HEK293T (cell line): ENCODE measurements around the gene GLYATL2.

Experiments
- CTCF ChIA-PET: fragments of 350-600 bp; formaldehyde crosslinking; extraction: SDS; loops from one replicate; lab custom pipeline; 2021; ENCODE audit warnings: antibody characterized with exemption, inconsistent platforms; lab: Yijun Ruan, JAX
- POLR2A ChIA-PET: fragments of 350-600 bp; formaldehyde crosslinking; extraction: SDS; loops from one replicate; lab custom pipeline; 2020; ENCODE audit warnings: antibody characterized with exemption, inconsistent platforms; lab: Yijun Ruan, JAX
- DNase-seq: peaks from one replicate; pipeline ENCODE4 v3.0.0; 2012; ENCODE audit warnings: mixed read lengths; ENCODE audit errors: extremely low spot score
- ARNT ChIP-seq: fragments of 450-650 bp; IDR thresholded peaks from 2 replicates; pipeline ENCODE4 v1.6.1; 2017; ENCODE audit warnings: mild to moderate bottlenecking
- BHLHE40 ChIP-seq: fragments of 450-650 bp; IDR thresholded peaks from 2 replicates; pipeline ENCODE4 v1.6.1; 2016; ENCODE audit warnings: mild to moderate bottlenecking, moderate library complexity, borderline replicate concordance
- CTBP1 ChIP-seq: fragments of 450-650 bp; IDR thresholded peaks from 2 replicates; pipeline ENCODE4 v1.6.1; 2016; ENCODE audit warnings: borderline replicate concordance
- ELF4 ChIP-seq: fragments of 450-650 bp; IDR thresholded peaks from 2 replicates; pipeline ENCODE4 v1.6.1; 2017; ENCODE audit warnings: antibody characterized with exemption
- FOXA1 ChIP-seq: fragments of 450-650 bp; IDR thresholded peaks from 2 replicates; pipeline ENCODE4 v1.6.1; 2016; ENCODE audit warnings: mild to moderate bottlenecking
- FOXK2 ChIP-seq: fragments of 450-650 bp; IDR thresholded peaks from 2 replicates; pipeline ENCODE4 v1.6.1; 2016; ENCODE audit warnings: mild to moderate bottlenecking
- FOXM1 ChIP-seq: fragments of 450-650 bp; IDR thresholded peaks from 2 replicates; pipeline ENCODE4 v1.6.1; 2017; ENCODE audit warnings: mild to moderate bottlenecking, borderline replicate concordance
- HDGF ChIP-seq: fragments of 450-650 bp; IDR thresholded peaks from 2 replicates; pipeline ENCODE4 v1.6.1; 2017; ENCODE audit warnings: antibody characterized with exemption, borderline replicate concordance
- L3MBTL2 ChIP-seq: fragments of 450-650 bp; conservative IDR thresholded peaks from 2 replicates; pipeline ENCODE4 v1.6.1; 2016; ENCODE audit warnings: mild to moderate bottlenecking
- LEF1 ChIP-seq: fragments of 450-650 bp; IDR thresholded peaks from 2 replicates; pipeline ENCODE4 v1.6.1; 2017; ENCODE audit warnings: mild to moderate bottlenecking, borderline replicate concordance
- NFRKB ChIP-seq: fragments of 450-650 bp; IDR thresholded peaks from 2 replicates; pipeline ENCODE4 v1.6.1; 2016; ENCODE audit warnings: mild to moderate bottlenecking, moderate library complexity
- PKNOX1 ChIP-seq: fragments of 450-650 bp; IDR thresholded peaks from 2 replicates; pipeline ENCODE4 v1.6.1; 2016
- SP1 ChIP-seq: fragments of 450-650 bp; IDR thresholded peaks from 2 replicates; pipeline ENCODE4 v1.6.1; 2017
- SUZ12 ChIP-seq: fragments of 450-650 bp; IDR thresholded peaks from 2 replicates; pipeline ENCODE4 v1.6.1; 2016; ENCODE audit warnings: mild to moderate bottlenecking
- TARDBP ChIP-seq: fragments of 450-650 bp; IDR thresholded peaks from 2 replicates; pipeline ENCODE4 v1.6.1; 2016
- ZNF384 ChIP-seq: fragments of 450-650 bp; IDR thresholded peaks from 2 replicates; pipeline ENCODE4 v1.6.1; 2016

The GLYATL2 gene

DNA sequence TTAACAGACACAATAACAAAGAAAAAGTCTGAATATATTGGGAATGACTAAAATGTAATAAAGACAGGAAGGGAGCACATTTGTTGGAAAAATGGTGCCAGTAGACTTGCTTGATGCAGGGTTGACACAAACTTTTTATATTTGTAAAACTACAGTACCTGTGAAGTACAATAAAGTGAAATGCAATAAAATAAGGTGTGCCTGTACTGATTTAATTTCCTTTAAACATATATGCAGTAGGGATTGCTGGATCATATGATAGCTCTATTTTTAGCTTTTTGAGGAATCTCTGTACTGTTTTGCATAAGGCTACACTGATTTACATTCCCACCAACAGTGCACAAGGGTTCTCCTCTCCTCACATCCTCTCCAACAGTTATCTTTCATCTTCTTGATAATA lies 12.3 kb upstream of the GLYATL2 start:
- CTCF ChIA-PET = no interaction called here
- POLR2A ChIA-PET = no interaction called here
- TF ChIP-seq FOXK2 (no peak), CTBP1 (no peak), FOXM1 (no peak)
- DNase-seq = no peak

- no peak for DNase-seq
- TF ChIP-seq CTBP1 = no peak
- no peak for TF ChIP-seq L3MBTL2
- TF ChIP-seq ZNF384 = no peak
- TF ChIP-seq ARNT = no peak
- TF ChIP-seq HDGF = no peak
- no peak for TF ChIP-seq SUZ12
- no peak for TF ChIP-seq TARDBP
- TF ChIP-seq LEF1 = no peak
- TF ChIP-seq BHLHE40 = no peak
- no peak for TF ChIP-seq NFRKB
- TF ChIP-seq ELF4 = no peak
- no peak for TF ChIP-seq SP1
- TF ChIP-seq FOXA1 = no peak
- TF ChIP-seq FOXK2 = no peak
- TF ChIP-seq FOXM1 = no peak
- no peak for TF ChIP-seq PKNOX1
- ChIA-PET POLR2A (no interaction called here), CTCF (no interaction called here)
Measured at GRCh38 chr11:58845386-58845785, 882 bp upstream of the GLYATL2 start.

DNA sequence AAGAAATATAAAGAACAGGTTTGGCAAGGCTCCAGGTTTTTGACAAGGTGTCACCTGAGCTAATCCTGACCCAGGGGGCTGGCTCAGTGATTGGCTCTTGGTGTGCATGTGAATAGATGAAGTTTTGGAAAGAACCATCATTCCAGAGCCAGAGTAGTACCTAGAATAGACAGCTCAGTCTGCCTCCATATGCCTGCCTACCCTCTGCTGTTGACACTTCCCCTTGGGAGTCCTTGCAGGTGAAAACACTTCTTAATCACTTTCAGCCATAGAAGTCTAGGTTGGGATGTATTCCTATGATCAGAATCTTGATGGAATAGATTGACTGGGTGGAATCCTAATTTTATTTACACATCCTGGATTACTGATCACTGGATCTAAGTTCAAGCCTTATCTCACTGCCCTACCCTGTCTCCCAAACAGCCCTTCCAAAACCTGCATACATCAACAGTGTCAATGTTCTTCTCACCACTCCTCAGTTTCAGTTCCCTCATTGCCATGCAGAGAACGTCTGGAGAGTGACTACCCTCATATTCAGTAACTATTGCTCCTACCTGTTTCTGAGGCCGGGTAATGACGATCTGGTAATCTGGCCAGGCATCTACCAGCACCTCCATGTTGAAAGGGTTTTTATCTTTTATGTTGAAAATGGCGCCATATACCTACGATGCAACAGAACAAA lies 6.7 kb downstream of the GLYATL2 start:
- no peak for DNase-seq
- ChIA-PET POLR2A (no interaction called here), CTCF (no interaction called here)
- no peak for TF ChIP-seq FOXK2
- no peak for TF ChIP-seq FOXM1
- no peak for TF ChIP-seq ZNF384
- no peak for TF ChIP-seq PKNOX1
- TF ChIP-seq HDGF = no peak
- TF ChIP-seq SP1 = no peak
- TF ChIP-seq ARNT = no peak
- TF ChIP-seq L3MBTL2 = no peak
- no peak for TF ChIP-seq FOXA1
- TF ChIP-seq CTBP1 = no peak
- no peak for TF ChIP-seq TARDBP
- no peak for TF ChIP-seq ELF4
- TF ChIP-seq LEF1 = no peak
- TF ChIP-seq BHLHE40 = no peak
- TF ChIP-seq SUZ12 = no peak
- TF ChIP-seq NFRKB = no peak

DNA sequence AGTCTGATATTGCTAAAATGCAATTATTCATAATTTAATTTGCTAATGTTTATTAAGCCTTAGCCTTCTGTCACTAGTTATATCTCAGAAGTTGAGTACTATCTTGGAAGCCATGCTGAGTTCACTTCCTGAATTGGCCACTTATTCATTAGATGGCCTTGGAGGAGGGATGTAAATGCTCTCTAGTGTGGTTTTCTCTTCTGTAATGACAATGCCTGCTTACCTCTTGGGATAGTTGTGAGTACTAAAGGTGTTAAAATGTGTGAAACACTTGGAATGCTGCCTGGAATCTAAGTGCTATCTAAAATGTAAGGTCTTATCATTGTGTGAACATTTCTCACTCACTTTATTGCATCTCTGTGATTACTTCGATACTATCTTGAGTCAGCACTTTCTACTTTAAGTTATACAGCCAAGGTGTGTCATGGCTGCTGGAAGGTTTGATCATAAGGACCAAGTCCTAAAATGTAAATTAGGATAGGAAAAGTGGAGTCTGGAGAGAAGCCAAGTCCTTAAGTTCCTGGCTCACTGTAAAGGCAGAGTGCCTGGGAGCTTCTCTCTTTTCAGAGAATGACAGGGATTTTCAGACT lies 12.4 kb downstream of the GLYATL2 start:
- ChIA-PET CTCF (no interaction called here), POLR2A (no interaction called here)
- no peak for TF ChIP-seq FOXA1
- no peak for TF ChIP-seq FOXM1
- TF ChIP-seq SP1 = no peak
- no peak for TF ChIP-seq BHLHE40
- no peak for TF ChIP-seq SUZ12
- TF ChIP-seq FOXK2 = no peak
- no peak for DNase-seq

DNA sequence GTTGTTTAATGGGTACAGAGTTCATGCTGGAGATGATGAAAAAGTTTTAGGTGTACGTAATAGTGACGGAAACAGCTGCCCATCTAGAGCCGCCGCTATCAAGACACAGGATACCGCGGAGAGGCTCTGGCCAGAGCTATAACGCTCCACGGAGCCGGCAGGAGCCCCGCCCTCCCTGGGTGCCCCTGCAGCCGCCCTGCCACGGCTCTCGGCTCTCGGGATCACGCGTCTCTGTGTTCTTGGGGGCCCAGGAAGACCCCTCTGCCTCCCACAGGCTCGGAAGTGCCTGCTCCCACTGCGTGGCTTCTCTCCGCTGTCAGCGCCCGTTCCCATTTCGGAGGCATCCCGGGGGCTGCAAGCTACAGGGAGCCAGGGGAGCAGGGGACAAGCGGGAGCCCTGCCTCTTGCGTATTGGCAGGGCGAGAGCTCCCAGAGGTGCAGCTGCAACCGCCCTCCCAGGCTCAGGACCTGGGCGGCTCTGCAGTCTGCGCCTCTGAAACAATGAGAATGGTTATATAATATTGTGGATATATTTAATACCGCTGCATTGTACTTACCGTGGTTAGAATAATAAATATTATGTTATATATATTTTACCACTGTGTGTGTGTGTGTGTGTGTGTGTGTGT lies 13.7 kb downstream of the GLYATL2 start:
- no peak for DNase-seq
- no peak for TF ChIP-seq SUZ12
- TF ChIP-seq CTBP1 = no peak
- no peak for TF ChIP-seq SP1
- TF ChIP-seq NFRKB = no peak
- no peak for TF ChIP-seq ZNF384
- TF ChIP-seq ARNT = no peak
- no peak for TF ChIP-seq BHLHE40
- no peak for TF ChIP-seq PKNOX1
- TF ChIP-seq L3MBTL2 = no peak
- TF ChIP-seq ELF4 = no peak
- no peak for TF ChIP-seq LEF1
- TF ChIP-seq FOXM1 = no peak
- no peak for TF ChIP-seq HDGF
- TF ChIP-seq TARDBP = no peak
- no peak for TF ChIP-seq FOXK2
- CTCF ChIA-PET = no interaction called here
- POLR2A ChIA-PET = no interaction called here

GRCh38 chr11:58829786-58830185 lies 14.7 kb downstream of the GLYATL2 start:
- no peak for TF ChIP-seq FOXM1
- no peak for TF ChIP-seq PKNOX1
- TF ChIP-seq HDGF = no peak
- TF ChIP-seq L3MBTL2 = no peak
- CTCF ChIA-PET = no interaction called here
- POLR2A ChIA-PET = no interaction called here
- no peak for DNase-seq
